Kidney tubule cell (primary cell): Measurements from ENCODE around the gene UBXN1.
"Not testable (repeated sequence)": the region's sequence is repeated elsewhere in the genome, so short reads cannot be mapped to it uniquely, and the experiment has no call there.

Experiments used
- DNase-seq: peaks from one replicate; pipeline ENCODE4 v3.0.0-alpha.2; 2018; ENCODE audit warnings: low spot score

UBXN1 gene

GRCh38 chr11:62671608-62672389, 7.1 kb downstream of the UBXN1 start, which contains the start of the genes LBHD1 and UQCC3:
TSS of gene LBHD1 (minus strand) at chr11:62672267. CDS start at chr11:62670031, 2,236 bp downstream.
TSS of gene UQCC3 (plus strand) at chr11:62671673. CDS start at chr11:62671746, 73 bp downstream.
- peak; percentile 86 for DNase-seq

- DNase-seq: no peak
Measured at GRCh38 chr11:62671236-62671607, 7.7 kb downstream of the UBXN1 start.

GRCh38 chr11:62669420-62670161, 9.3 kb downstream of the UBXN1 start:
- no peak for DNase-seq

DNA sequence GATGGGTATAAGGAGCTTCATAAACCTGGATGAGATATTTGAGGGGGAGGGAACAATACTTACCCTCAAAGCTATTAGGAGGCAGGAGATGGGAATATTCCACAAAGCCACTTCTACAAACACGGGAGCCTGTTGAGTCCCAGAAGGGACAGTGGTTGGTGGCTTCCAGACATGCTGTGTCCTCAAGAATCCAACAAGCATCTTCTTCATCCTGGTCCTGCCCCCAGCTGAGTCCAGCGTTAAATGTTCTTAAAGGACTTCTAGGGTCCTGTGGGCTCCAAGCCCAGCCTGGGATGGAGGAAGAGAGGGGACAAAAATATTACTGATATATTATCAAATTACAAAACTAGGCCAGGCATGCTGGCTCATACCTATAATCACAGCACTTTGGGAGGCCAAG, 11.4 kb downstream of the UBXN1 start:
- no peak for DNase-seq

GRCh38 chr11:62666259-62666926, 12.5 kb downstream of the UBXN1 start:
- no peak for DNase-seq

GRCh38 chr11:62665599-62666258, 13.1 kb downstream of the UBXN1 start:
- peak; percentile 58 for DNase-seq

- peak; percentile 95 for DNase-seq
Measured at GRCh38 chr11:62665075-62665598, 13.7 kb downstream of the UBXN1 start, which contains the start of the genes C11orf98 and CSKMT. TSS of gene C11orf98 (minus strand) at chr11:62665210. CDS start at chr11:62665169, 41 bp downstream. TSS of gene CSKMT (plus strand) at chr11:62665312. CDS start at chr11:62665880, 568 bp downstream.

GRCh38 chr11:62664405-62665074, 14.3 kb downstream of the UBXN1 start:
- DNase-seq: peak; percentile 79

GRCh38 chr11:62656796-62657429, 22.0 kb downstream of the UBXN1 start:
- no peak for DNase-seq

DNA sequence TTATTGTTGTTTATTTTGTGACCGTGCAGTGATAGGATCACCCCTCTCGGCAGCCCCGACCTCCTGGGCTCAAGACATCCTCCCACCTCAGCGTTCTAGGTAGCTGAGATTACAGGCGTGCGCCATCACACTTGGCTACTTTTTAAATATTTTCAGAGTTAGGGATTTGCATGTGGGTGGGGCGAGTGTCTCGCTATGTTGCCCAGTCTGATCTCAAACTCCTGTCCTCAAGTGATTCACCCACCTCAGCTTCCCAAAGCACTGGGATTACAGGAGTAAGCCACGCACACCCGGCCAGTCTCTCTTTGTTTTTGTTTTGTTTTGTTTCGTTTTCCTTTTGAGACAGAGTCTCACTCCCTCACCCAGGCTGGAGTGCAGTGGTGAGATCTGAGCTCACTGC, 24.6 kb downstream of the UBXN1 start:
- no peak for DNase-seq

GRCh38 chr11:62652161-62653006, 26.5 kb downstream of the UBXN1 start:
- DNase-seq: no peak

- not testable (repeated sequence) for DNase-seq
Measured at GRCh38 chr11:62650283-62650682, 28.6 kb downstream of the UBXN1 start.

- DNase-seq: no peak
Measured at GRCh38 chr11:62649486-62649885, 29.4 kb downstream of the UBXN1 start.

- DNase-seq: no peak
Measured at GRCh38 chr11:62648967-62649364, 29.9 kb downstream of the UBXN1 start.

DNA sequence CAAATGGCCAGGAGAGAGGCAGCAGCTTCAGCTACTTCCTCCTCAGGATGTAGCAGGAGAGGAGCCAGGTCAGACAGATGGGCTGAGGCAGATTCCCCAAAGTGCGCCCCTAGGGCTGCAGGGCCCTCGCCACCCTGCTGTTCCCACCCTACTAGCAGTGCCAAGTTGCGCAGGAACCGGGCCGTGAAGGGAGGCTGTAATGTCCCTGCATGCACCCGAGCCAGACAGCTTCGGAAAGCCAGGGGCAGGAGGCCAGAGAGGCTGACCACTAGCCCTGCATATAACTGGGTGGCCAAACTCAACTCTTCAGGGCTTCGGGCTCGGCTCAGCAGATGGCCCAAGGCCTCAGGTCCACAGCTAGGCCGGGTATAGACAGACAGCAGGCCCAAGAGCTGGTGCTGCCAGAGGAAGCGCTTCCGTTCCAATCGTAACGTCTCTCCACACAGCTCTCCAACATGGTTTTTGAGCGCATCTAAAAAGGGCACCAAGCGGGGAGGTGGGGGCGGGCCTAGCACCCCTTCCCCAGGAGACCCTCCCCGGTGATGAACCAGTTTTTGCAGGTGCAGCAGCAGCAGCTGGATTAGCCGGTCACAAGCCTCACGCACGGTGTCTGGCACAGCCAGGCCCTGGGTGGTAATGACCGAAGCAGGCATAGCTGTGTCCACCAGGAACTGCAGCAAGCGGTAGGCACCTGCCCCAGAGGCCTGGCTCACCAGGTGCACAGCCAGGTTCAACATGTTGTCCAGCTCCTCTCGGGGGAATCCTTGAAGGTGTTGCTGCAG, 30.5 kb downstream of the UBXN1 start:
- DNase-seq: no peak

DNA sequence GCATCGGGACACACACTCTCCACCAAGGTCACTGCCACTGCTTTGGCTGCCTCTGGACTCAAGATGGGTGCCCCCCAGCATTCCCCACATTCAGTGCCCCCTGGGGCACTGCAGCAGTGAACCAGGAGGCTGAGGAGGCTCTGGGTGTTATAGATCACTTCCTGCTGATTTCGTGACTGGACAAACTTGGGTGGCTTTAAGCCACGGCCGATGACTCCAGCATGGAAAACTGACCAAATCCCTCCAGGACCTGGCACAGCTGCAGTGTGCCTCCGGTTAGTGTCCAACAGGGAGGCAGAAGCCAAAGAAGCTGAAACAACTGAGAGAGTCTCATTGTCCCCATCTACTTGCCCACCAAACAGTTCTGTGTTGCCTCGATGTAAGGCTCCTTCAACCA, 31.3 kb downstream of the UBXN1 start:
- DNase-seq: no peak

- no peak for DNase-seq
Measured at GRCh38 chr11:62646825-62647608, 31.9 kb downstream of the UBXN1 start.
